RPMI7951 (cell line): Measurements from ENCODE around the gene AKAP5. TPM values are rescaled to one million over a fixed set of nuclear protein-coding genes. Genes with fewer than 3 reads are reported as not detected.

Experiments
- DNase-seq: peaks from one replicate; pipeline ENCODE4 v3.0.0-alpha.2; 2012; ENCODE audit warnings: low read depth
- total RNA-seq: library from RNA; depleted of rRNA; stranded (reverse); fragments of >200 nt; shearing (Covaris generic); gene quantifications from 2 replicates; pipeline ENCODE4 v1.2.3, GENCODE V29; 2014; rRNA removed

The AKAP5 gene
- total RNA-seq: 0.36 and 0.59 TPM in 2 replicates

DNA sequence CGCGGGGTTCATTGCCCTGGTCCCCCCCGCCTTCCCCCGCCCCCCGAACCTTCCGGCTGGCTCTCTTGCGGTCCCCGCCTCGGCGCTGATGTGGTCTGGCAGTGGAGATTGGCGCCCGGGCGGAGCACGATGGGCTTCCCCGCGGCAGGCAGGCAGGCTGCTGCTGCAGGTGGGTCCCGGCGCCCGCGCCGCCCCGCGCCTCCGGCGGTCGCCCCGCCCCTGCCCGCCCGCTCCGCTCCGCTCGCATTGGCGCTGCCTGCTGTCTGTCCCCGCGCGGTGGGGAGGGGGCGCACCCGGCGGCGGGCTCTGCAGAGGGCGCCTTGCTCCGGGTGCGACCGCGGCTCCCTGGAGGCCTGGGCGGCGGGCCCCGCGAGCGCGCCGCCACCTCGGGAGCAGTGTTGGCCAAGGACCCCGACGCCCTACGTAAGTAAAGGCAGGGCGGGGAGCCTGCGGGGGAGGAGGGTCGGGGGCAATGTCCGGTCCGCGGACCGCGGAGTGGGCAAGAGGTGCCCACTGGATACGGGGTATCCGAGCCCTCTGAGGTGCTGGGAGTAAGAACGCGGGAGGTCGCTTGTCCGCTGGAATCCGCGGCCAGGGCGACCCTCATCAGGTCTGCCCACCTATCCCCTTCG lies at the start of gene AKAP5:
AKAP5 (plus strand) TSS at position 309 of the 632 bp plus-strand sequence. CDS start 2,896 bp downstream, outside the sequence.
- peak; percentile 31 for DNase-seq

GRCh38 chr14:64416348-64416932 lies 48.9 kb upstream of the AKAP5 start:
- no peak for DNase-seq

DNA sequence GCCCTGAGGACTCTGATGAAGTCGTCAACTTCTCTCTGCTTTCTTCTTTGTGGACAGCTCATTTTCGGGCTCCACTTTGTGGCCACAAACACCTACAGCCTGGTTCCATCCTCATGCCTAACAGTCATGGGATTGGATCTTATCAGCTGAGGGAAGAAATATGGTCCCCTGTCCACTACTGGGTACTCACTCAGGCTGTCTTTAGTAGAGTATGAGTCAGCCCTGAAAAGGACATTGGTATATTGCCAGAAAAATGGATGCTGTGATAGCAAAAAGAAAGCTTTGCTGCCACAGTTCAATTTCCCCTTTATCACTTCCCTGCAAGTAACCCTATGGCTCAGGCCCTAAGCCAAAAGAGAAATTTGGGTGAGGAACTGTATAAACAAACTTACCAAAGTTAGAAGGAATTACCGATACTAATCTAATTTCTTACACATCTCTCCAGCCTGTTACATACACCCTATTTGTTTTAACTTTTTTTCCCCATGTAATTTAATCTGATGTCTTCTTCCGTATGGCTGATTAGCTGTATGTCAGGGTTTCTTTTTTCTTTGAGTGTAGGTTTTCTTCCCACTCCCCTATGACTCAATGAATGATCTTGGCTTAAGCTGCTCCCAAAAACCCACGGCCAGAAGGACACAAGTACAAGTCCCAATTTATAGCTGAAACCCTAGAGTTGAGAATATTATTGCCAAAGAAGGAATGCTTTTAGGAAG lies 48.1 kb upstream of the AKAP5 start:
- peak; percentile 57 for DNase-seq

GRCh38 chr14:64417771-64418125 lies 47.6 kb upstream of the AKAP5 start:
- no peak for DNase-seq

GRCh38 chr14:64419003-64419402 lies 46.3 kb upstream of the AKAP5 start:
- no peak for DNase-seq

DNA sequence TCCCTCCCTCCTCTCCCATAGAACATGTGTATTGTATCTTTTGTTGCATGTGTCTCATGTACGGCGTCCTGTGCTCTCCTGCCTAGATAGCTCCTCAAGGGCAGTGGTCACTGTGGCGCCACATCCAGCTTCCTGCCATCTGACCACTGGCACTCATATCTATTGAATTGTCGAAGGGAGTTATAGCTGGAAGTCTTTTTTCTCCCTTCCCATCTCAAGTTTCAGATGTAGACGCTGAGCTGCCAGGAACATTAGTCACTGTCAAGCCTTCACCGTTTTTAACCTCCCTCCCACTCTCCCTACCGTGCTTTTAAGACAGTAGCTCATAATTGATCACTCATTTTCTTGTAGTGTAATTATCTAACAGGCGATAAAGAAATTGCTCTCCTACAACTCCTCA lies 44.1 kb upstream of the AKAP5 start:
- peak; percentile 85 for DNase-seq

DNA sequence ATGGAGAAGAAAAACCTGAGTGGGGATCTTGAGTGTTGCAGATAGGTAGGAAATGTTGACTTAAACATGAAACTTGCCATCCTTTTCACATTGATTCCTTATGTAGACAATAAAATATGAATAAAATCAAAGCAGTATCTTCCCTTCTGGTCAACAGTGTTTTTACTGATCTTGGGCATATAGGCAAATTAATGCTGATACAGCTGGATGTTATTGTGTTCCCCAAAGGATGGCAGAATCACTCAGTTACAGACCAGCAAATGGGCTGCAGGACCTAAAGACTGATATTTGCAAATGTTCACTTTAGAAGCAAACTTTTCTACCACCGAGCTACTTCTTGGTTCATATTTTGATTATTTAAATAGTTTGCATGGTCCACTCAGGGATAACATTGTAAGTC lies 43.3 kb upstream of the AKAP5 start:
- DNase-seq: no peak

DNA sequence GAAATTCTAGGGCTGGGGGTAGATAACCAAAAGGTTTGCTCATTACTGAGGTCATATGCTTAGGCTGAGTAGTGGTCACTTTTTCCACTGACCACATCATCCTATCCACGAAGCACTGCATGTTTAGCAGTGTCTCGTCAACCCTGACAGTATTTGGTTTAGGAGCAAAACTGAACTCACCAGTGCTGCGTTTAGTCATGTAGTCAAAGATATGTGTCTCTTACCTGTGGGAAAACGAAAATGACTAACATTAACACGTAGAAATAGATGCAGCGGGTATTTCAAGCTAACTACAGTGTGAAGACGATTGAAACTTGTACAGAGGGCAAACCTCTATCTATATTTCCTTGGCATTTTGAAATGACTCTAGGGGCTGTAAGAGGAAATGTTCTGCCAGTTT lies 42.5 kb upstream of the AKAP5 start:
- DNase-seq: no peak

GRCh38 chr14:64423987-64424386 lies 41.3 kb upstream of the AKAP5 start:
- DNase-seq: no peak

DNA sequence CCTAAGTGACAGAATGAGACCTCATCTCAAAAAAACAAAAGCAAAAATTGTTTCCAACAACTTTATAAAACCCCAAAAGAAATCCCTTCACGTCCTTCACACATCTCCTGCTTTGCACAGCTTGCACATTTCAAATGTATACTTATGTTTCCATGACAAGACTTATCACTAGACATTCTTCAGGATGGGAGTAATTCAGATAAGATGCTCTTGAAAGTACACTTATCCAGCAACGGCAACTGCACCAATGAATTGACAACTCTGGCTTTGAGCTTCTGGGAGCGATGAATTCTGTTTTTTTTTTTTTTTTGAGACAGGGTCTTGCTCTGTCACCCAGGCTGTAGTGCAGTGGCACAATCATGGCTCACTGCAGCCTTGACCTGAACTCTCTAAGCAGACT lies 30.8 kb upstream of the AKAP5 start:
- no peak for DNase-seq

GRCh38 chr14:64438181-64438841 lies 27.0 kb upstream of the AKAP5 start:
- DNase-seq: peak; percentile 79

DNA sequence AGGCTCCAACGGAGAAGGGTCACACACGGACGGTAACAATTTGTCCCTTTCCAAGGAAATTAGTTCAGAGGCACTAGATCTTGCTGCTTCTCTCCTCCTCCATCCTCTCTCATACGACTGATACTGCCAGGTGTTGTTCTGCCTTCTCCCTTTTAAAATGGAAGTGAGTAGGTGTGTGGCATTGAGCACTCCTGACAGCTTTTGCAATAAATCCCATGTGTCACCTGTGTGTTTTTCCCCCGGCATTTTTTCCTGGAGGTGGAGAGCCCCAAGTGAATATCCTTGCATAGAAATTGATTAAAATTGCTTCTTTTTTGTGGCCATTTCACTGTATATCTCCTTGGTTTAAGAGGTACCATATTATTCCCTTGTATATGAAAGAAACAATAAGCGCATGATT lies 26.2 kb upstream of the AKAP5 start:
- no peak for DNase-seq

DNA sequence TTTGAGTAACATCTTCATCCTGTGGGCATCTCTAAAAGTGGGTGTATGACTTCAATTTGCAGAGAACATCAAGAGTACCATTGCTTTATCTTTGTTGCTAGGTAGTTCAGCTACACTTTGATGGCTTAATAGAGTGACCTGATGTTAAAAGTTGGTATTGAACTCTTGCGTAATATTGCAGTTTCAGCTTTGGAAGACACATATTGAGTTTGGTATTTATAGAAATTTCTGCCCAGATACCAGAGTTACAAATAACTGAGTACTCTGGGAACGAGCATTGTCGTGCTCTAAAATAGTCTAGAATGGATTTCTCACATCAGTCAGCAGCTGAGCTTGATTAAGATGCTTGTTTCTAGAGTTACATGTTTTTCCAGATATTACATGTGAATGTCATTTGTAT lies 24.8 kb upstream of the AKAP5 start:
- DNase-seq: no peak

GRCh38 chr14:64442300-64442988 lies 22.9 kb upstream of the AKAP5 start:
- no peak for DNase-seq

- no peak for DNase-seq
Observed at GRCh38 chr14:64444140-64444539, 21.2 kb upstream of the AKAP5 start.

- peak; percentile 87 for DNase-seq
Observed at GRCh38 chr14:64444984-64445845, 20.1 kb upstream of the AKAP5 start.

GRCh38 chr14:64447876-64448670 lies 17.2 kb upstream of the AKAP5 start:
- DNase-seq: no peak

- no peak for DNase-seq
Observed at GRCh38 chr14:64450255-64450654, 15.0 kb upstream of the AKAP5 start.

DNA sequence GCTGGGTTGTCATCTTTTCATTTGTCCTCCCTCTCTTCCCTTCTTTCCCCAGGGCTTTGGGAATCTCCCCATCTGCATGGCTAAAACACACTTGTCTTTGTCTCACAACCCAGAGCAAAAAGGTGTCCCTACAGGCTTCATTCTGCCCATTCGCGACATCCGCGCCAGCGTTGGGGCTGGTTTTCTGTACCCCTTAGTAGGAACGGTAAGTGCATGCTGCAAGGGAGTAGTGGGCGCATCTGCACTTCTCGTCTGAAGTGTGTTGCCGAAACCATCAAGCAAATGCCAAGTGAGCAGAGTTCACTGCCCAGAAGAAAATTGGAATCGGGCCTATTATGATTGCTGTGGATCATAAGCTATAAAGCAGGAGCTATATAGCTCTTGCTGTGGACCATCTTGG lies 10.6 kb upstream of the AKAP5 start:
- no peak for DNase-seq

DNA sequence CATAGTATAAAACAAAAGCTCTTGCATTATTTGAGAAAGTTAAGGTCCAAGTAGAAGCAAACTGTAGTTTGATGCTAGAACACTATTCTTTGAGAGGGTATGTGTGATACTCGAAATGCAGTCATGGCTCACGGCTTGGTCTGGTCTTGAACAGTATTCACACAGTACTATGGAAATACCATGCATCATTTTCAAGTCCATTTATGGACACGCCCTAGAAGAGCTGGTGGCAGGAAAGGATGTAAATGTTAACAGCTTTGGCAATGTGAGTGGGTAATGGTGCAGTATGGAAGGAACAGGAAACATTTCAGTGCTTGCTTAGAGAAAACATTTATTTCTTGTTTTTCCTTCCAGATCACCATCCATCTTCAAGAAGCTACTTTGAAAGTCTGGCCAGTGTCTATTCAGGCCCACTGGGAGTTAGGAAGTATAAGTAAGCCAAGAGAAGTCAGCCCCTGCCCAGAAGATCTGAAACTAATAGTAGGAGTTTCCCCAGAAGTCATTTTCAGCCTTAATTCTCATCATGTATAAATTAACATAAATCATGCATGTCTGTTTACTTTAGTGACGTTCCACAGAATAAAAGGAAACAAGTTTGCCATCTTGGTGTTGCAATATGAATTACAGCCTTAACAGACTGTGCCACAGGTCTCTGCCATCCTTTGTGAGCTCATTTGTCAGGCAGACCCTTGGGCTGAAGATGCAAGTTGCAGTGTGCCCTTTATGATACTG lies 5.7 kb upstream of the AKAP5 start:
- no peak for DNase-seq
